ENCODE data around the gene HIC2.
"Not testable (repeated sequence)": the region's sequence is repeated elsewhere in the genome, so short reads cannot be mapped to it uniquely, and the experiment has no call there.

- TF ChIP-seq CTCF, POLR2A (IDR thresholded peaks at IDR 0.05): not testable (repeated sequence)
Measured at GRCh38 chr22:21416375-21416774, 796 bp upstream of the HIC2 start.
